WTC11 (cell line): ENCODE measurements around the gene FASTK. TPM values are rescaled to one million over a fixed set of nuclear protein-coding genes. Genes with fewer than 3 reads are reported as not detected.

ENCODE experiments used
- ATAC-seq: fragments of 200-7000 bp; cut with Tn5 transposase; 2 replicates; pipeline ENCODE4 v1.10.0; 2021; ENCODE audit warnings: mild to moderate bottlenecking, moderate library complexity
- CTCF ChIA-PET: fragments of 300-600 bp; sonication (Branson Sonifier 250); formaldehyde crosslinking; loops from one replicate; lab custom pipeline; 2021; ENCODE audit warnings: antibody characterized with exemption; lab: Charles Lee
- POLR2A ChIA-PET: fragments of 350-600 bp; sonication (Branson Sonifier 250); formaldehyde crosslinking; loops from one replicate; lab custom pipeline; 2021; ENCODE audit warnings: antibody characterized with exemption; lab: Charles Lee
- DNase-seq: peaks from one replicate; pipeline ENCODE4 v3.0.0; 2021; ENCODE audit warnings: low spot score
- H3K27ac Mint-ChIP-seq: 2 replicates; pipeline ENCODE4 v1.8.0; 2021; ENCODE audit warnings: mixed read lengths
- H3K27me3 Mint-ChIP-seq: 2 replicates; pipeline ENCODE4 v1.8.0; 2021; ENCODE audit warnings: low read depth, mild to moderate bottlenecking, moderate library complexity, mixed read lengths
- H3K36me3 Mint-ChIP-seq: 2 replicates; pipeline ENCODE4 v1.8.0; 2021; ENCODE audit warnings: mixed read lengths
- H3K4me1 Mint-ChIP-seq: 2 replicates; pipeline ENCODE4 v1.8.0; 2022; ENCODE audit warnings: mixed read lengths
- H3K4me3 Mint-ChIP-seq: 2 replicates; pipeline ENCODE4 v1.8.0; 2021; ENCODE audit warnings: mild to moderate bottlenecking, moderate library complexity, mixed read lengths
- H3K9me3 Mint-ChIP-seq: 2 replicates; pipeline ENCODE4 v1.8.0; 2021; ENCODE audit warnings: mixed read lengths
- ATF1 ChIP-seq: sonication (generic); formaldehyde crosslinking; IDR thresholded peaks from 2 replicates; pipeline ENCODE4 v1.8.1; 2023; ENCODE audit warnings: mild to moderate bottlenecking, moderate library complexity, missing genetic modification reagents
- CREM ChIP-seq: sonication (generic); formaldehyde crosslinking; IDR thresholded peaks from 2 replicates; pipeline ENCODE4 v1.8.1; 2022; ENCODE audit warnings: mild to moderate bottlenecking, missing genetic modification reagents, moderate library complexity
- ESRRA ChIP-seq: sonication (generic); formaldehyde crosslinking; IDR thresholded peaks from 2 replicates; pipeline ENCODE4 v1.8.1; 2022; ENCODE audit warnings: mild to moderate bottlenecking, missing genetic modification reagents, borderline replicate concordance
- FOXK1 ChIP-seq: sonication (generic); formaldehyde crosslinking; IDR thresholded peaks from 2 replicates; pipeline ENCODE4 v1.8.0; 2022; ENCODE audit warnings: mild to moderate bottlenecking, moderate library complexity, missing genetic modification reagents
- GABPB1 ChIP-seq: sonication (generic); formaldehyde crosslinking; IDR thresholded peaks from 2 replicates; pipeline ENCODE4 v1.8.1; 2023; ENCODE audit warnings: mild to moderate bottlenecking, missing genetic modification reagents
- IRF2 ChIP-seq: sonication (generic); formaldehyde crosslinking; IDR thresholded peaks from 2 replicates; pipeline ENCODE4 v1.8.0; 2022; ENCODE audit warnings: low read depth, missing genetic modification reagents, borderline replicate concordance
- KAT7 ChIP-seq: sonication (generic); formaldehyde crosslinking; IDR thresholded peaks from 2 replicates; pipeline ENCODE4 v1.8.1; 2023; ENCODE audit warnings: missing genetic modification reagents, mild to moderate bottlenecking, borderline replicate concordance
- RORB ChIP-seq: fragments of 250-450 bp; sonication (Bioruptor Pico); IDR thresholded peaks from 2 replicates; pipeline ENCODE4 v1.9.0; 2021; ENCODE audit warnings: mild to moderate bottlenecking
- TCF7 ChIP-seq: sonication (generic); formaldehyde crosslinking; IDR thresholded peaks from 2 replicates; pipeline ENCODE4 v1.8.0; 2022; ENCODE audit warnings: mild to moderate bottlenecking, low read depth, missing genetic modification reagents, moderate library complexity
- ZNF121 ChIP-seq: sonication (generic); formaldehyde crosslinking; IDR thresholded peaks from 2 replicates; pipeline ENCODE4 v1.8.0; 2023; ENCODE audit warnings: missing genetic modification reagents
- ZNF219 ChIP-seq: sonication (generic); formaldehyde crosslinking; IDR thresholded peaks from 2 replicates; pipeline ENCODE4 v1.8.0; 2023; ENCODE audit warnings: missing genetic modification reagents, mild to moderate bottlenecking, borderline replicate concordance
- total RNA-seq: library from RNA; stranded (reverse); gene quantifications from 3 replicates; pipeline ENCODE4 v1.2.3, GENCODE V29; 2021
- TF ChIP-seq, protein P1 (sequence below): sonication (generic); formaldehyde crosslinking; conservative IDR thresholded peaks from 2 replicates; pipeline ENCODE4 v1.8.1; 2023; ENCODE audit warnings: mild to moderate bottlenecking, low read depth, missing genetic modification reagents, moderate library complexity
- TF ChIP-seq, protein P2 (sequence below): sonication (generic); formaldehyde crosslinking; IDR thresholded peaks from 2 replicates; pipeline ENCODE4 v1.8.1; 2023; ENCODE audit warnings: mild to moderate bottlenecking, moderate library complexity, missing genetic modification reagents
- TF ChIP-seq, protein P3 (sequence below): sonication (generic); formaldehyde crosslinking; IDR thresholded peaks from 2 replicates; pipeline ENCODE4 v1.8.1; 2022; ENCODE audit warnings: low read depth, mild to moderate bottlenecking, moderate library complexity, missing genetic modification reagents, borderline replicate concordance
- TF ChIP-seq, protein P4 (sequence below): sonication (generic); formaldehyde crosslinking; conservative IDR thresholded peaks from 2 replicates; pipeline ENCODE4 v1.8.1; 2022; ENCODE audit warnings: mild to moderate bottlenecking, missing genetic modification reagents
- TF ChIP-seq, protein P5 (sequence below): sonication (generic); formaldehyde crosslinking; IDR thresholded peaks from 2 replicates; pipeline ENCODE4 v1.8.0; 2023; ENCODE audit warnings: missing genetic modification reagents
- TF ChIP-seq, protein P6 (sequence below): sonication (generic); formaldehyde crosslinking; IDR thresholded peaks from 2 replicates; pipeline ENCODE4 v1.8.0; 2022; ENCODE audit warnings: mild to moderate bottlenecking, missing genetic modification reagents
- TF ChIP-seq, protein P7 (sequence below): fragments of 200-600 bp; IDR thresholded peaks from 2 replicates; pipeline ENCODE4 v1.8.0; 2022; ENCODE audit warnings: antibody characterized with exemption

Gene FASTK
- total RNA-seq, 1 experiment from 2014 or later: 70.2 TPM

DNA sequence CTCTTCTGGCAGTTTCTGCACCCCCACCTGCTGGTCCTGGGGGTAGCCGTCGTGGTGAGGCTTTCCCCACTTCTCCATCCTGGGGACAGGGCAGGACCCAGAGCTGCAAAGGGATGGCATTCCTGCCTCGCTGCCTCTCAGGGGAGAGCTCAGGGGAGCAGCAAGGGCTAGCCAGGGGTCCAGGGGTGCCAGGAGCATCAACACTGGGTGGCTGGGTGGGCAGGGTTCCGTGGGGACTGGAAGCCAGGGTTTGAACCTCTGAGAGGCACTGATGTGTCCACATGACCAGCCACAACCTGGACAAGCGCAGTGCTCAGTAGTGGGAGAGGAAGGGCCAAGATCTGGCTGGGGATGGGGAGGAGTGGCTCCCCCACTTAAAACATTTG lies 46.8 kb downstream of the FASTK start (continued):
- TF ChIP-seq GABPB1 (CRISPR knock-in tag): no peak
- TF ChIP-seq, protein P1, sequence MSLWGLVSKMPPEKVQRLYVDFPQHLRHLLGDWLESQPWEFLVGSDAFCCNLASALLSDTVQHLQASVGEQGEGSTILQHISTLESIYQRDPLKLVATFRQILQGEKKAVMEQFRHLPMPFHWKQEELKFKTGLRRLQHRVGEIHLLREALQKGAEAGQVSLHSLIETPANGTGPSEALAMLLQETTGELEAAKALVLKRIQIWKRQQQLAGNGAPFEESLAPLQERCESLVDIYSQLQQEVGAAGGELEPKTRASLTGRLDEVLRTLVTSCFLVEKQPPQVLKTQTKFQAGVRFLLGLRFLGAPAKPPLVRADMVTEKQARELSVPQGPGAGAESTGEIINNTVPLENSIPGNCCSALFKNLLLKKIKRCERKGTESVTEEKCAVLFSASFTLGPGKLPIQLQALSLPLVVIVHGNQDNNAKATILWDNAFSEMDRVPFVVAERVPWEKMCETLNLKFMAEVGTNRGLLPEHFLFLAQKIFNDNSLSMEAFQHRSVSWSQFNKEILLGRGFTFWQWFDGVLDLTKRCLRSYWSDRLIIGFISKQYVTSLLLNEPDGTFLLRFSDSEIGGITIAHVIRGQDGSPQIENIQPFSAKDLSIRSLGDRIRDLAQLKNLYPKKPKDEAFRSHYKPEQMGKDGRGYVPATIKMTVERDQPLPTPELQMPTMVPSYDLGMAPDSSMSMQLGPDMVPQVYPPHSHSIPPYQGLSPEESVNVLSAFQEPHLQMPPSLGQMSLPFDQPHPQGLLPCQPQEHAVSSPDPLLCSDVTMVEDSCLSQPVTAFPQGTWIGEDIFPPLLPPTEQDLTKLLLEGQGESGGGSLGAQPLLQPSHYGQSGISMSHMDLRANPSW (CRISPR knock-in tag): no peak
- TF ChIP-seq, protein P2, sequence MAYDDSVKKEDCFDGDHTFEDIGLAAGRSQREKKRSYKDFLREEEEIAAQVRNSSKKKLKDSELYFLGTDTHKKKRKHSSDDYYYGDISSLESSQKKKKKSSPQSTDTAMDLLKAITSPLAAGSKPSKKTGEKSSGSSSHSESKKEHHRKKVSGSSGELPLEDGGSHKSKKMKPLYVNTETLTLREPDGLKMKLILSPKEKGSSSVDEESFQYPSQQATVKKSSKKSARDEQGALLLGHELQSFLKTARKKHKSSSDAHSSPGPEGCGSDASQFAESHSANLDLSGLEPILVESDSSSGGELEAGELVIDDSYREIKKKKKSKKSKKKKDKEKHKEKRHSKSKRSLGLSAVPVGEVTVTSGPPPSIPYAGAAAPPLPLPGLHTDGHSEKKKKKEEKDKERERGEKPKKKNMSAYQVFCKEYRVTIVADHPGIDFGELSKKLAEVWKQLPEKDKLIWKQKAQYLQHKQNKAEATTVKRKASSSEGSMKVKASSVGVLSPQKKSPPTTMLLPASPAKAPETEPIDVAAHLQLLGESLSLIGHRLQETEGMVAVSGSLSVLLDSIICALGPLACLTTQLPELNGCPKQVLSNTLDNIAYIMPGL (CRISPR knock-in tag): no peak
- TF ChIP-seq, all 79 proteins: peak for 0

DNA sequence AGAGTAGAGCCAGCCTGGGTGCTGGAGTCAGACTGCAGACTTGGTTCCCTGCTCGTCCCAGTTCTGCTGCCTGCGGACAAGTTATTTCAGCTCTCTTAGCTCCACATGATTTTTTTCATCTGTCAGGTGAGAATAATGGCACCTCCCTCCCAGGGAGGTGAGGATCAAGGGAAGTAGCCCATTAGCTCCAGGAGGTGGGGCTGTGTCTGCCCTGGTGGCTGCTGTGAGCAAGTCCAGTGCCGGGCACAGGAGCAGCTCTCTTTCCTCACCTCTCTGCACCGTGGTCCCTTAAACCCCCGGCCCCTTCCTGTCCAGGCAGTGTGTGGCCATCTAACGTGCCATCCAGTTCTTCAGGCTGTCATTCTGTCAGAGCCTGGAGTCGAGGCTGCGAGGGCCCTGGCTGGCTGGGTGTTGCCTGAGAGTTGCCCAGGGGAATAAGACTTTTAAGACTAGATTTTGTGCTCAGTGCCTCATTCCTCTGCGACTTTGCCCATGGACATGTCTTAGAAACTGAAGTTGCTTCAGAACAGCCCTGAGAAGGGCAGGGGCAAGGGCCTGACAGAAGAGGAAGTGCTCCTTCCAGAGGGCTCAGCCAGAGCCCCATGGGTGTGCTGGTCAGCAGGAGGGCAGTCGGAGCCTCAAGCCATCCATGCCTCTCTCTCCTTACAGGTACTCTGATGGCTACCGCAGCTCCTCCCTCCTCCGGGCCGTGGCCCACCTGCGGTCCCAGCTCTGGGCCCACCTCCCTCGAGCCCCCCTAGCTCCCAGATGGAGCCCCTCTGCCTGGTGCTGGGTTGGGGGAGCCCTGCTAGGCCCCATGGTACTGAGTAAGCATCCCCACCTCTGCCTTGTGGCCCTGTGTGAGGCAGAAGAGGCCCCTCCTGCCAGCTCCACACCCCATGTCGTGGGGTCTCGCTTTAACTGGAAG lies 47.4 kb downstream of the FASTK start:
- Mint-ChIP-seq H3K27ac (no peak overlapping the region), H3K4me3 (no peak overlapping the region), H3K27me3 (no peaks in the 10 kb centered on the region), H3K9me3 (no peaks in the 10 kb centered on the region), H3K36me3 (no peaks in the 10 kb centered on the region), H3K4me1 (peaks cover 7% of the 10 kb centered on the region)
- ATAC-seq (no peak), DNase-seq (no peak)
- POLR2A ChIA-PET: interaction anchor here (1.2 kb wide), 1 partner anchor 18 kb away, joined by 3 read pairs; no protein-coding TSS in a partner anchor
- CTCF ChIA-PET: interaction anchor here (0.7 to 4.4 kb wide), 19 partner anchors 13 to 211 kb away, joined by 3 to 32 read pairs (median 4); partner anchors contain the start of gene CDK5
- TF ChIP-seq, protein P3, sequence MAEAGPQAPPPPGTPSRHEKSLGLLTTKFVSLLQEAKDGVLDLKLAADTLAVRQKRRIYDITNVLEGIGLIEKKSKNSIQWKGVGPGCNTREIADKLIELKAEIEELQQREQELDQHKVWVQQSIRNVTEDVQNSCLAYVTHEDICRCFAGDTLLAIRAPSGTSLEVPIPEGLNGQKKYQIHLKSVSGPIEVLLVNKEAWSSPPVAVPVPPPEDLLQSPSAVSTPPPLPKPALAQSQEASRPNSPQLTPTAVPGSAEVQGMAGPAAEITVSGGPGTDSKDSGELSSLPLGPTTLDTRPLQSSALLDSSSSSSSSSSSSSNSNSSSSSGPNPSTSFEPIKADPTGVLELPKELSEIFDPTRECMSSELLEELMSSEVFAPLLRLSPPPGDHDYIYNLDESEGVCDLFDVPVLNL (CRISPR knock-in tag): no peak
- no peak for TF ChIP-seq ZNF219
- no peak for TF ChIP-seq FOXK1
- TF ChIP-seq, protein P4, sequence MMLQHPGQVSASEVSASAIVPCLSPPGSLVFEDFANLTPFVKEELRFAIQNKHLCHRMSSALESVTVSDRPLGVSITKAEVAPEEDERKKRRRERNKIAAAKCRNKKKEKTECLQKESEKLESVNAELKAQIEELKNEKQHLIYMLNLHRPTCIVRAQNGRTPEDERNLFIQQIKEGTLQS (CRISPR knock-in tag): no peak
- TF ChIP-seq IRF2 (CRISPR knock-in tag): no peak
- no peak for TF ChIP-seq ZNF121 (CRISPR knock-in tag)
- TF ChIP-seq CREM (CRISPR knock-in tag): no peak
- TF ChIP-seq TCF7: no peak
- TF ChIP-seq, protein P5, sequence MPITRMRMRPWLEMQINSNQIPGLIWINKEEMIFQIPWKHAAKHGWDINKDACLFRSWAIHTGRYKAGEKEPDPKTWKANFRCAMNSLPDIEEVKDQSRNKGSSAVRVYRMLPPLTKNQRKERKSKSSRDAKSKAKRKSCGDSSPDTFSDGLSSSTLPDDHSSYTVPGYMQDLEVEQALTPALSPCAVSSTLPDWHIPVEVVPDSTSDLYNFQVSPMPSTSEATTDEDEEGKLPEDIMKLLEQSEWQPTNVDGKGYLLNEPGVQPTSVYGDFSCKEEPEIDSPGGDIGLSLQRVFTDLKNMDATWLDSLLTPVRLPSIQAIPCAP (CRISPR knock-in tag): no peak
- TF ChIP-seq, protein P2 (CRISPR knock-in tag): no peak
- TF ChIP-seq, protein P6, sequence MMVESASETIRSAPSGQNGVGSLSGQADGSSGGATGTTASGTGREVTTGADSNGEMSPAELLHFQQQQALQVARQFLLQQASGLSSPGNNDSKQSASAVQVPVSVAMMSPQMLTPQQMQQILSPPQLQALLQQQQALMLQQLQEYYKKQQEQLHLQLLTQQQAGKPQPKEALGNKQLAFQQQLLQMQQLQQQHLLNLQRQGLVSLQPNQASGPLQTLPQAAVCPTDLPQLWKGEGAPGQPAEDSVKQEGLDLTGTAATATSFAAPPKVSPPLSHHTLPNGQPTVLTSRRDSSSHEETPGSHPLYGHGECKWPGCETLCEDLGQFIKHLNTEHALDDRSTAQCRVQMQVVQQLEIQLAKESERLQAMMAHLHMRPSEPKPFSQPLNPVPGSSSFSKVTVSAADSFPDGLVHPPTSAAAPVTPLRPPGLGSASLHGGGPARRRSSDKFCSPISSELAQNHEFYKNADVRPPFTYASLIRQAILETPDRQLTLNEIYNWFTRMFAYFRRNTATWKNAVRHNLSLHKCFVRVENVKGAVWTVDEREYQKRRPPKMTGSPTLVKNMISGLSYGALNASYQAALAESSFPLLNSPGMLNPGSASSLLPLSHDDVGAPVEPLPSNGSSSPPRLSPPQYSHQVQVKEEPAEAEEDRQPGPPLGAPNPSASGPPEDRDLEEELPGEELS: no peak
- TF ChIP-seq KAT7: no peak
- no peak for TF ChIP-seq ESRRA
- TF ChIP-seq ATF1: no peak
- TF ChIP-seq, protein P7, sequence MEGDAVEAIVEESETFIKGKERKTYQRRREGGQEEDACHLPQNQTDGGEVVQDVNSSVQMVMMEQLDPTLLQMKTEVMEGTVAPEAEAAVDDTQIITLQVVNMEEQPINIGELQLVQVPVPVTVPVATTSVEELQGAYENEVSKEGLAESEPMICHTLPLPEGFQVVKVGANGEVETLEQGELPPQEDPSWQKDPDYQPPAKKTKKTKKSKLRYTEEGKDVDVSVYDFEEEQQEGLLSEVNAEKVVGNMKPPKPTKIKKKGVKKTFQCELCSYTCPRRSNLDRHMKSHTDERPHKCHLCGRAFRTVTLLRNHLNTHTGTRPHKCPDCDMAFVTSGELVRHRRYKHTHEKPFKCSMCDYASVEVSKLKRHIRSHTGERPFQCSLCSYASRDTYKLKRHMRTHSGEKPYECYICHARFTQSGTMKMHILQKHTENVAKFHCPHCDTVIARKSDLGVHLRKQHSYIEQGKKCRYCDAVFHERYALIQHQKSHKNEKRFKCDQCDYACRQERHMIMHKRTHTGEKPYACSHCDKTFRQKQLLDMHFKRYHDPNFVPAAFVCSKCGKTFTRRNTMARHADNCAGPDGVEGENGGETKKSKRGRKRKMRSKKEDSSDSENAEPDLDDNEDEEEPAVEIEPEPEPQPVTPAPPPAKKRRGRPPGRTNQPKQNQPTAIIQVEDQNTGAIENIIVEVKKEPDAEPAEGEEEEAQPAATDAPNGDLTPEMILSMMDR: no peak
- TF ChIP-seq RORB: no peak
